Measurements from ENCODE around the gene ABCE1.

DNA sequence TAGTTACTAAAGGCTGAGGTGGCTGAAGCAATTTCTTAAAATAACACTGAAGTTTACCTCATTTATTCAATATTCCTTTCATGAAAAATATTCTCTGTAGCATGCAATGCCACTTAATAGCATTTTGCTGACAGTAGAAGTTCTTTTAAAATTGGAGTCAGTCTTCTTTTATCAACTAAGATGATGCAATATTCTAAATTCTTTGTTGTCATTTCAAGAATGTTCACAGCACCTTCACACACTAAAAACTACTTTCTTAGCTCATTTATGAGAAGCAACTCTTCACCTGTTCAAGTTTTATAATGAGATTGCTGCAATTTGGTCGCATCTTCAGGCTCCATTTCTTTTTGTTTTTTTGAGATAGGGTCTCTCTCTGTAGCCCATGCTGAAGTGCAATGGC is 48.9 kb upstream of the ABCE1 start:
- TF ChIP-seq POLR2A (IDR thresholded peaks at IDR 0.05): no peak
- TF ChIP-seq, protein P1, sequence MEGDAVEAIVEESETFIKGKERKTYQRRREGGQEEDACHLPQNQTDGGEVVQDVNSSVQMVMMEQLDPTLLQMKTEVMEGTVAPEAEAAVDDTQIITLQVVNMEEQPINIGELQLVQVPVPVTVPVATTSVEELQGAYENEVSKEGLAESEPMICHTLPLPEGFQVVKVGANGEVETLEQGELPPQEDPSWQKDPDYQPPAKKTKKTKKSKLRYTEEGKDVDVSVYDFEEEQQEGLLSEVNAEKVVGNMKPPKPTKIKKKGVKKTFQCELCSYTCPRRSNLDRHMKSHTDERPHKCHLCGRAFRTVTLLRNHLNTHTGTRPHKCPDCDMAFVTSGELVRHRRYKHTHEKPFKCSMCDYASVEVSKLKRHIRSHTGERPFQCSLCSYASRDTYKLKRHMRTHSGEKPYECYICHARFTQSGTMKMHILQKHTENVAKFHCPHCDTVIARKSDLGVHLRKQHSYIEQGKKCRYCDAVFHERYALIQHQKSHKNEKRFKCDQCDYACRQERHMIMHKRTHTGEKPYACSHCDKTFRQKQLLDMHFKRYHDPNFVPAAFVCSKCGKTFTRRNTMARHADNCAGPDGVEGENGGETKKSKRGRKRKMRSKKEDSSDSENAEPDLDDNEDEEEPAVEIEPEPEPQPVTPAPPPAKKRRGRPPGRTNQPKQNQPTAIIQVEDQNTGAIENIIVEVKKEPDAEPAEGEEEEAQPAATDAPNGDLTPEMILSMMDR (IDR thresholded peaks at IDR 0.05): no peak

Measured in thyroid gland (tissue), 4 donors.